GM18861 (cell line): ENCODE measurements around the gene PPFIA3.
"Not testable (repeated sequence)": the region's sequence is repeated elsewhere in the genome, so short reads cannot be mapped to it uniquely, and the experiment has no call there.

Experiments
- ATAC-seq: cut with Tn5 transposase; IDR thresholded peaks from one replicate; pipeline ENCODE4 v1.9.1; 2021; ENCODE audit not compliant: unreplicated experiment

Gene PPFIA3

GRCh38 chr19:49119411-49120324 is at the start of gene PPFIA3:
Gene PPFIA3, plus strand, starts transcription at chr19:49119544. Its CDS starts 8,330 bp downstream, at chr19:49127874.
- no peak for ATAC-seq

DNA sequence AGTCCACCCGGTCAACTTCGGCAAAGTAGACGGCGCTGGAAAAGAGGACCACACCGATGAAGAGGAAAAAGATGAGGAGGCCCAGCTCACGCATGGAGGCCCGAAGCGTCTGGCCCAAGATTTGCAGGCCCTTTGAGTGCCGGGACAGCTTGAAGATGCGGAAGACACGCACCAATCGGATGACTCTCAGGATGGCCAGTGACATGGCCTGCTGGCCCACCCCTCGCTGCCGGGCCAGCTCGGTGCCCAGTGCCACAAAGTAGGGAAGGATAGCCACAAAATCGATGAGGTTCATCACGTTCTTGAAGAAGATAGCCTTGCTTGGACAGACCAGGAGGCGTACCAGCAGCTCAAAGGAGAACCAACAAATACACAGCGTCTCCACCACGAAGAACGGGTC is 48.9 kb upstream of the PPFIA3 start:
- ATAC-seq = no peak

GRCh38 chr19:49071860-49072547 is 47.3 kb upstream of the PPFIA3 start:
- no peak for ATAC-seq

- ATAC-seq = no peak
Observed at GRCh38 chr19:49073514-49074378, 45.6 kb upstream of the PPFIA3 start.

GRCh38 chr19:49074869-49075268 is 44.5 kb upstream of the PPFIA3 start:
- not testable (repeated sequence) for ATAC-seq

DNA sequence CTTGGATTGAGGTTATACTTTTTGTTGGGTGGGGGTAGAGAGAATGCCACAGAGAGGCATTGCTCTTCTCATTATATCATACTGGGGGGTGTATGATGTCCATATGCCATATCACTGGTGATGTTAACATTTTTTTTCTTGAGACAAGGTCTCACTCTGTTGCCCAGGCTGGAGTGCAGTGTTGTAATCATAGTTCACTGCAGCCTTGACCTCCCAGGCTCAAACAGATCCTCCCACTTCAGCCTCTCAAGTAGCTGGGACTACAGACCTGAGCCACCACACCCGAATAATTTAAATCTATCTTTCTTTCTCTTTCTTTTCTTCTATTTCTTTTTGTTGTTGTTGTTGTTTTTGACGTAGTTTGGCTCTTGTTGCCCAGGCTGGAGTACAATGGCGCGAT is 39.0 kb upstream of the PPFIA3 start:
- no peak for ATAC-seq

DNA sequence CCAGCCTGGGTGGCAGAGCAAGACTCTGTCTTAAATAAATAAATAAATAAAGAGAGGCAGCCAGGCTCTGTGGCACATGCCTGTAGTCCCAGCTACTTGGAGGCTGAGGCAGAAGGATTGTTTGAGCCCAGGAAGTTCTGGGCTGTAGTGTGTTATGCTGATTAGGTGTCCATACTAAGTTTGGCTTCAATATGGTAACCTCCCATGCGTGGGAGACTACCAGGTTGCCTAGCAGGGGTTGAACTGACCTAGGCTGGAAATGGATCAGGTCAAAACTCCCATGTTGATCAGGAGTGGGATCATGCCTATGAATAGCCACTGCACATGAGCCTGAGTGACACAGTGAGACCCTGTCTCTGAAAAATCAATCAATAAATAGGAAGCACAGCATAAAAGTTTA is 38.1 kb upstream of the PPFIA3 start:
- no peak for ATAC-seq

GRCh38 chr19:49084206-49085019 is 34.9 kb upstream of the PPFIA3 start:
- no peak for ATAC-seq

- peak; percentile 85 for ATAC-seq
Observed at GRCh38 chr19:49085020-49085867, 34.1 kb upstream of the PPFIA3 start, which contains the start of gene SNRNP70. Gene SNRNP70, plus strand, starts transcription at chr19:49085451. Its CDS starts 964 bp downstream, at chr19:49086415.

GRCh38 chr19:49085868-49086232 is 33.5 kb upstream of the PPFIA3 start:
- no peak for ATAC-seq

GRCh38 chr19:49086296-49086695 is 33.0 kb upstream of the PPFIA3 start:
- ATAC-seq = no peak

- ATAC-seq = no peak
Observed at GRCh38 chr19:49091391-49092038, 27.8 kb upstream of the PPFIA3 start.

DNA sequence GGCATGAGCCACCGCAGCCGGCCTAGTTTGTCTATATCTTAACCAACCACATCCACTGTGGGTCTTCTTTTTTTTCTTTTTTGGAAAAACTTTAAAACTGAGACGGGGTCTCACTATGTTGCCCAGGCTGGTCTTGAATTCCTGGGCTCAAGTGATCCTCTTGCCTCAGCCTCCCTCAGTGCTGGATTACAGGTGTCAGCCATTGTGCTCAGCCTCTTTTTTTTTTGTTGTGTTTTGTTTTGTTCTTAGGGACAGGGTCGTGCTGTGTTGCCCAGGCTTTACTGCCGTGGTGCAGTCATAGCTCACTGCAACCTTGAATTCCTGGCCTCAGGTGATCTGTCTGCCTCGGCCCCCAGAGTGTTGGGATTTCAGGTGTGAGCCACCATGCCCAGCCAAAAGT is 26.7 kb upstream of the PPFIA3 start:
- ATAC-seq = no peak

GRCh38 chr19:49094505-49095482 is 24.6 kb upstream of the PPFIA3 start:
- no peak for ATAC-seq

GRCh38 chr19:49097453-49098288 is 21.7 kb upstream of the PPFIA3 start:
- no peak for ATAC-seq

DNA sequence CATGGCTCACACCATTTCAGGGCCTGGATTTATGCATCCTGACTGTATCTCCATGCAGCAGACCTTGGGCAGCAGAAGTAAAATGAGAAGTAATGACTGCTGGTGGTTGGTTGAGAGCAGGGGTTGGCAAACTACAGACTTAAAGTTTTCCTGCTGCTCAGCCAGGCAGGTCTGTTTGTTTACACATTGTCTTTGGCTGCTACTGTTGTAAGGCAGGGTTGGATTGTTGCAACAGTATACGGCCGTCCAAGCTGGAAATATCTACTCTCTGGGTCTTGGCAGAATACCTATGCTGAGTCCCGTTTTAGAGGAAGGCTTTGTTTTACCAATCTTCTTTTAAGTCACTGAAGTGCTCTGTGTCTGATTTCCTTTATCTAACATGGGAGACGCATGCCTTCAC is 20.5 kb upstream of the PPFIA3 start:
- ATAC-seq = no peak

- ATAC-seq = no peak
Observed at GRCh38 chr19:49101160-49101559, 18.2 kb upstream of the PPFIA3 start.
